ENCODE data around the gene PSTK. TPM values are rescaled to one million over a fixed set of nuclear protein-coding genes. Genes with fewer than 3 reads are reported as not detected.

The PSTK gene
- total RNA-seq, 1 donor from 2014 or later: 18.1 TPM

DNA sequence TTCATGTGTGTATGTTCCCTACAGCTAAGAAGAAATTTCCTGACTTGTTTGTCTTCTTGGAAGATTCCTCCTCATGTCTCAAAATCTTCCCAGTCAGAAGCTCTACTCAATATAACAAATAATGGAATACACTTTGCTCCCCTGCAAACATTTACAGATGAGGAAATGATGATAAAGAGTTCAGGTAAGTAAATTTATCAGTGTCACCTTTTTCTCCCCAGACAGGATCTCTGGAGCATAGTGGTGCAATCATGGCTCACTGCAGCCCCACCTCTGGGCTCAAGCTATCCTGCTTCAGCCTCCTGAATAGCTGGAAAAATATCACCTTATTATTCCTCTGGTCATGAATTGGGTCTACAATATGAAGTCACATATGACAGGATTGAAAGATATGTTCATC is 54.1 kb downstream of the PSTK start:
- H3K4me2 ChIP-seq: no peak overlapping the region
- TF ChIP-seq EZH2phosphoT487 (IDR thresholded peaks at IDR 0.05): no peak
- TF ChIP-seq, protein P1, sequence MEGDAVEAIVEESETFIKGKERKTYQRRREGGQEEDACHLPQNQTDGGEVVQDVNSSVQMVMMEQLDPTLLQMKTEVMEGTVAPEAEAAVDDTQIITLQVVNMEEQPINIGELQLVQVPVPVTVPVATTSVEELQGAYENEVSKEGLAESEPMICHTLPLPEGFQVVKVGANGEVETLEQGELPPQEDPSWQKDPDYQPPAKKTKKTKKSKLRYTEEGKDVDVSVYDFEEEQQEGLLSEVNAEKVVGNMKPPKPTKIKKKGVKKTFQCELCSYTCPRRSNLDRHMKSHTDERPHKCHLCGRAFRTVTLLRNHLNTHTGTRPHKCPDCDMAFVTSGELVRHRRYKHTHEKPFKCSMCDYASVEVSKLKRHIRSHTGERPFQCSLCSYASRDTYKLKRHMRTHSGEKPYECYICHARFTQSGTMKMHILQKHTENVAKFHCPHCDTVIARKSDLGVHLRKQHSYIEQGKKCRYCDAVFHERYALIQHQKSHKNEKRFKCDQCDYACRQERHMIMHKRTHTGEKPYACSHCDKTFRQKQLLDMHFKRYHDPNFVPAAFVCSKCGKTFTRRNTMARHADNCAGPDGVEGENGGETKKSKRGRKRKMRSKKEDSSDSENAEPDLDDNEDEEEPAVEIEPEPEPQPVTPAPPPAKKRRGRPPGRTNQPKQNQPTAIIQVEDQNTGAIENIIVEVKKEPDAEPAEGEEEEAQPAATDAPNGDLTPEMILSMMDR (IDR thresholded peaks at IDR 0.05): no peak
- TF ChIP-seq EZH2 (IDR thresholded peaks at IDR 0.05): no peak
- H3K9ac ChIP-seq: no peak overlapping the region
- no peaks in the 10 kb centered on the region for H3K9me3 ChIP-seq (ENCODE audit: low read depth)
- H3K27me3 Mint-ChIP-seq (ENCODE audit: insufficient read depth, low read depth): no peaks in the 10 kb centered on the region
- H3K4me1 Mint-ChIP-seq: no peaks in the 10 kb centered on the region
- no peak overlapping the region for H3K27ac Mint-ChIP-seq
- peaks cover 9% of the 10 kb centered on the region for H3K36me3 Mint-ChIP-seq
- H3K4me1 ChIP-seq: peaks cover 9% of the 10 kb centered on the region
- no peaks in the 10 kb centered on the region for H3K36me3 ChIP-seq
- H3K27me3 ChIP-seq: no peaks in the 10 kb centered on the region
- peaks cover under 1% of the 10 kb centered on the region for H3F3A ChIP-seq (ENCODE audit: low read depth)
- no peak for DNase-seq (ENCODE audit: low spot score)
- no peak overlapping the region for H3K4me3 ChIP-seq
- no peaks in the 10 kb centered on the region for H4K20me1 ChIP-seq (ENCODE audit: low read depth)
- no peak overlapping the region for H2AFZ ChIP-seq (replicated peaks)
- no peaks in the 10 kb centered on the region for H3K9me3 Mint-ChIP-seq
- no peaks in the 10 kb centered on the region for H3K79me2 ChIP-seq (ENCODE audit: low read depth)
- H3K4me3 Mint-ChIP-seq: no peak overlapping the region
- no peak overlapping the region for H3K27ac ChIP-seq

DNA sequence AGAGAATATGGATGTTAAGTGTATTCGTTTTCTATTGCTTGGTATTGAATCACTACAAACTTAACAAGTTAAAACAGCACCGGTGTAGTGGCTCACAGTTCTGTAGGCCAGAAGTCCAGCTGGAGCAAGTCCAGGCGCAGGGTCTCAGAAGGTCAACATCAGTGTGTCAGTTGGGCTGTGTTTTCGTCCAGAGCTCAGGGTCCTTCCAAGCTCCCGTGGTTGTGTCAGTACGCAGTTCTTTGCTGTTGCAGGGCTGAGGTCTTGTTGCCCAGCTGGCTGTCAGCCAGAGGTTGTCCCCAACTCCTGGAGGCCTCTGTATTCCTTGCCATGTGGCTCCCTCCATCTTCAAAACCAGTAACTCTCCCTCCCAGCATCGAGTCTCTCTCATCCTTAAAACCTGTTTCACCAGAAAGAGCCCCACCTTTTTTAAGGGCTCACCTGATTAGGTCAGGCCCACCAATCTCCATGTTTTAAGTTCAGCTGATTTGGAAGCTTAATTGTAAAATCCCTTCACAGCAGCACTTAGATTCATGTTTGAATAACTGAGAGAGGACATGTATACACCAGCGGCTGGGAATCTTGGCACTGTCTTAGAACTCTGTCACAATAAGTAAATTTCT is 55.4 kb downstream of the PSTK start:
- Histone ChIP-seq H3K36me3 (no peaks in the 10 kb centered on the region), H3K27me3 (no peaks in the 10 kb centered on the region), H3K79me2 (ENCODE audit: low read depth) (no peaks in the 10 kb centered on the region), H2AFZ (replicated peaks) (no peak overlapping the region), H3K27ac (no peak overlapping the region), H3K9ac (no peak overlapping the region), H3K4me2 (no peak overlapping the region), H3K4me1 (peaks cover 8% of the 10 kb centered on the region), H3K4me3 (no peak overlapping the region), H3K9me3 (ENCODE audit: low read depth) (no peaks in the 10 kb centered on the region), H4K20me1 (ENCODE audit: low read depth) (no peaks in the 10 kb centered on the region), H3F3A (ENCODE audit: low read depth) (peaks cover 4% of the 10 kb centered on the region)
- Mint-ChIP-seq H3K4me3 (no peak overlapping the region), H3K27me3 (ENCODE audit: insufficient read depth, low read depth) (no peaks in the 10 kb centered on the region), H3K9me3 (no peaks in the 10 kb centered on the region), H3K36me3 (peaks cover 9% of the 10 kb centered on the region), H3K4me1 (no peaks in the 10 kb centered on the region), H3K27ac (no peak overlapping the region)
- TF ChIP-seq EZH2 (IDR thresholded peaks at IDR 0.05) (no peak), EZH2phosphoT487 (IDR thresholded peaks at IDR 0.05) (no peak)
- TF ChIP-seq, protein P1 (IDR thresholded peaks at IDR 0.05): no peak
- DNase-seq (ENCODE audit: low spot score): no peak

DNA sequence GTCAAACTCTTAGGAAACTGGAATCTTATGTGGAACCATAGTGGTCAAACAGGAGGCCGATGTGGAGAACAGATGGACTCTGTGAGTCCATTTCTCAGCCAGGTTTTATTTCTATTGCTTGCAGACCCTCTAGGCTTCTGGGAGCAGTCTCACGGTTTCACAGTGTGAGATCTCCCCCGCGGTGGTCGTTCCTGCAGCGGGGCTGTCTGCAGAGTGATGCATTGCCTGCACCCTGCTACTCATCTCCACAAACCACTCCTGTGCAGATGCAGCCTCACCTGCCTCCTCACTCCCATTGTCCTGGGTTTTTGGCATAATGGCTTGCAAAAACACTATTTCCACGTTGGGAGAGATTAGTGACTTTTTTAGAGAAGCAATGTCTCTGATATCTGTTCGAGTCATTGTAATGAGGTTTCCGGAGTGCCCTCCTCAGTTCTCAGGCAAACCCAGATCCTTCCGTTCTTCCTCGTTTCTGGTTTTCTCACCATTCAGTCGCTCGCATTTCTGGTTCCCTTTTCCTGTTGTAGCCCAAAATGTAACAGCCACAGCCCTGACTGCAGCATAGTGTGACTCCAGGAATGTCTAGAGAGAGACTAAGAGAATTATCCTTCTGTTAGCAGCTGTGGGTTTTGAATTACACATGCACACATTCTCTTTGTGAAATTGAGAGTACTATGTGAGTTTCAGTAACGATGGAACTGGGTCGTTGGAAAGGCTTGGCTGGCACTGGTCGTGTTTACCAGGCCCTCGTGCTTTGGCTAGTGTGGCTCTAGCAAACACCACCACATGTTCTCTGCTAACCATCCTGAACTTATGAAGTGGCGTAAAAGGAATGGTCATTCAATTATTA is 58.8 kb downstream of the PSTK start:
- H3K4me3 Mint-ChIP-seq: no peak overlapping the region
- H3K79me2 ChIP-seq (ENCODE audit: low read depth): no peaks in the 10 kb centered on the region
- H3F3A ChIP-seq (ENCODE audit: low read depth): peaks cover 10% of the 10 kb centered on the region
- no peaks in the 10 kb centered on the region for H3K36me3 ChIP-seq
- no peak overlapping the region for H3K27ac Mint-ChIP-seq
- no peaks in the 10 kb centered on the region for H3K9me3 Mint-ChIP-seq
- H3K9me3 ChIP-seq (ENCODE audit: low read depth): no peaks in the 10 kb centered on the region
- H4K20me1 ChIP-seq (ENCODE audit: low read depth): no peaks in the 10 kb centered on the region
- DNase-seq (ENCODE audit: low spot score): peak; percentile 7
- TF ChIP-seq EZH2 (IDR thresholded peaks at IDR 0.05): no peak
- TF ChIP-seq, protein P1 (IDR thresholded peaks at IDR 0.05): no peak
- no peak overlapping the region for H3K4me3 ChIP-seq
- H3K4me1 Mint-ChIP-seq: no peaks in the 10 kb centered on the region
- peaks cover 9% of the 10 kb centered on the region for H3K36me3 Mint-ChIP-seq
- H3K27me3 Mint-ChIP-seq (ENCODE audit: insufficient read depth, low read depth): peaks cover 3% of the 10 kb centered on the region
- no peaks in the 10 kb centered on the region for H3K27me3 ChIP-seq
- no peak overlapping the region for H3K4me2 ChIP-seq
- no peak overlapping the region for H3K9ac ChIP-seq
- H3K27ac ChIP-seq: peak overlapping the region; percentile 16
- H3K4me1 ChIP-seq: peaks cover 6% of the 10 kb centered on the region
- H2AFZ ChIP-seq (replicated peaks): no peak overlapping the region
